Gastrocnemius medialis (tissue), 4 donors: ENCODE measurements around the gene ABHD12B. TPM values are rescaled to one million over a fixed set of nuclear protein-coding genes. Genes with fewer than 3 reads are reported as not detected.

ENCODE experiments used
- ATAC-seq, 2 donors: fragments of 150-250 bp; one replicate each; pipeline ENCODE4 v1.9.1; 2016
- DNase-seq, 2 donors: peaks; one replicate each; pipeline ENCODE4 v3.0.0-alpha.2; 2019
- H3K27ac ChIP-seq, 4 donors: fragments of 200-600 bp; sonication (generic); 1 replicate in 1 of 4; 2 replicates in 3 of 4; pipeline ENCODE4 v1.5.1; 2016 to 2018; ENCODE audit warnings: mild to moderate bottlenecking in 2 of 4, moderate library complexity in 1 of 4
- H3K27me3 ChIP-seq, 3 donors: fragments of 200-600 bp; sonication (generic) in 2 of 3; 1 replicate in 1 of 3; 2 replicates in 2 of 3; pipeline versions ENCODE4 v1.5.1 to v1.6.0; 2016 to 2019; ENCODE audit warnings: mild to moderate bottlenecking in 1 of 3, moderate library complexity in 1 of 3
- H3K36me3 ChIP-seq, 2 donors: fragments of 200-600 bp; sonication (generic) in 1 of 2; one replicate each; pipeline ENCODE4 v1.5.1; 2017 to 2018
- H3K4me1 ChIP-seq, 2 donors: fragments of 200-600 bp; sonication (generic) in 1 of 2; one replicate each; pipeline ENCODE4 v1.5.1; 2016 to 2017; ENCODE audit warnings: mild to moderate bottlenecking in 2 of 2
- H3K4me3 ChIP-seq, 4 donors: fragments of 200-600 bp; sonication (generic) in 3 of 4; 1 replicate in 1 of 4; 2 replicates in 3 of 4; pipeline ENCODE4 v1.5.1; 2016 to 2019; ENCODE audit warnings: mild to moderate bottlenecking in 2 of 4
- H3K9me3 ChIP-seq, 3 donors: fragments of 200-600 bp; sonication (generic) in 2 of 3; 1 replicate in 1 of 3; 2 replicates in 2 of 3; pipeline ENCODE4 v1.5.1; 2016 to 2019
- POLR2A ChIP-seq, 2 donors: fragments of 450-650 bp; IDR thresholded peaks; one replicate each; pipeline ENCODE4 v1.6.1; 2017; ENCODE audit warnings: antibody characterized with exemption in 2 of 2, mild to moderate bottlenecking in 2 of 2, moderate library complexity in 2 of 2
- in situ Hi-C, 4 donors: fragments of 200-750 bp; cut with MboI; loops; one replicate each; pipeline versions ENCODE4 v1.15.0 to v1.8.0; 2017; ENCODE audit warnings: low sequenced_read_pairs in 4 of 4
- intact Hi-C: fragments of 100-400 bp; cut with DNase I; formaldehyde crosslinking; loops from one replicate; pipeline ENCODE4 v1.15.1; 2023; ENCODE audit warnings: low total_unique reads
- total RNA-seq, 4 donors: library from RNA; depleted of rRNA; stranded (reverse); fragments of >200 nt; gene quantifications; one replicate each; pipeline versions ENCODE4 v1.1.0 to v1.2.3, GENCODE V29; 2016
- TF ChIP-seq, protein P1 (sequence below), 5 experiments: fragments of 450-650 bp in 3 of 5; fragments of 200-600 bp in 2 of 5; sonication (generic) in 2 of 5; IDR thresholded peaks in 4 of 5; conservative IDR thresholded peaks in 1 of 5; 1 replicate in 4 of 5; 2 replicates in 1 of 5; pipeline ENCODE4 v1.5.1; 2016 to 2019; ENCODE audit warnings: antibody characterized with exemption in 5 of 5, mild to moderate bottlenecking in 3 of 5, moderate library complexity in 3 of 5

The ABHD12B gene
- total RNA-seq, 4 donors from 2014 or later, result not detected

DNA sequence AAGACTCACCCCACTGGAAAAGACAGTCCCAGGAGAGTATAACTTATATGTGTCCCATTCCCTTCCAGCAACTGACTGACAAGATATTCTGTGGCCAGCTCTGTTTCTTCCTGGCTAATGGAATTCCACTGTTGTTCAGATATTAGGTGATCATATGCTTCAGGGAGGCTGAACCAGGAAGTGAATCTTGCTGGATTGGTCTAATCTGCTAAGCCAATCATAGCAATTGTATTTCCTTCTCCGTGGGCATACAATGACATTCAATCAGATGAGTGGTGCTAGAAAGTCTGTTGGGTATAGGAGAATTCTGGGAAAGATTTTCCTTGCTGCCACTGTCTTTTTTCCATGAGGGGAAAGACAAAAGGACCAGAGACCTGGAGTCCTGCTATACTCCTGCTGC is 60.3 kb downstream of the ABHD12B start:
- TF ChIP-seq, protein P1, sequence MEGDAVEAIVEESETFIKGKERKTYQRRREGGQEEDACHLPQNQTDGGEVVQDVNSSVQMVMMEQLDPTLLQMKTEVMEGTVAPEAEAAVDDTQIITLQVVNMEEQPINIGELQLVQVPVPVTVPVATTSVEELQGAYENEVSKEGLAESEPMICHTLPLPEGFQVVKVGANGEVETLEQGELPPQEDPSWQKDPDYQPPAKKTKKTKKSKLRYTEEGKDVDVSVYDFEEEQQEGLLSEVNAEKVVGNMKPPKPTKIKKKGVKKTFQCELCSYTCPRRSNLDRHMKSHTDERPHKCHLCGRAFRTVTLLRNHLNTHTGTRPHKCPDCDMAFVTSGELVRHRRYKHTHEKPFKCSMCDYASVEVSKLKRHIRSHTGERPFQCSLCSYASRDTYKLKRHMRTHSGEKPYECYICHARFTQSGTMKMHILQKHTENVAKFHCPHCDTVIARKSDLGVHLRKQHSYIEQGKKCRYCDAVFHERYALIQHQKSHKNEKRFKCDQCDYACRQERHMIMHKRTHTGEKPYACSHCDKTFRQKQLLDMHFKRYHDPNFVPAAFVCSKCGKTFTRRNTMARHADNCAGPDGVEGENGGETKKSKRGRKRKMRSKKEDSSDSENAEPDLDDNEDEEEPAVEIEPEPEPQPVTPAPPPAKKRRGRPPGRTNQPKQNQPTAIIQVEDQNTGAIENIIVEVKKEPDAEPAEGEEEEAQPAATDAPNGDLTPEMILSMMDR (IDR thresholded peaks at IDR 0.05 in 4 of 5, conservative IDR thresholded peaks at IDR 0.05 in 1 of 5), result no peak
- no peak for TF ChIP-seq POLR2A (IDR thresholded peaks at IDR 0.05)
- intact Hi-C loops, result no loop called here
- ATAC-seq (no peak), DNase-seq (no peak)
- H3K4me1 ChIP-seq, result peaks cover 7 to 12% of the 10 kb centered on the region in 2 donors
- in situ Hi-C loops, result no loop called here
- no peak overlapping the region for H3K4me3 ChIP-seq
- no peaks in the 10 kb centered on the region for H3K27me3 ChIP-seq
- no peaks in the 10 kb centered on the region for H3K36me3 ChIP-seq
- H3K9me3 ChIP-seq, result no peaks in the 10 kb centered on the region
- no peak overlapping the region for H3K27ac ChIP-seq

DNA sequence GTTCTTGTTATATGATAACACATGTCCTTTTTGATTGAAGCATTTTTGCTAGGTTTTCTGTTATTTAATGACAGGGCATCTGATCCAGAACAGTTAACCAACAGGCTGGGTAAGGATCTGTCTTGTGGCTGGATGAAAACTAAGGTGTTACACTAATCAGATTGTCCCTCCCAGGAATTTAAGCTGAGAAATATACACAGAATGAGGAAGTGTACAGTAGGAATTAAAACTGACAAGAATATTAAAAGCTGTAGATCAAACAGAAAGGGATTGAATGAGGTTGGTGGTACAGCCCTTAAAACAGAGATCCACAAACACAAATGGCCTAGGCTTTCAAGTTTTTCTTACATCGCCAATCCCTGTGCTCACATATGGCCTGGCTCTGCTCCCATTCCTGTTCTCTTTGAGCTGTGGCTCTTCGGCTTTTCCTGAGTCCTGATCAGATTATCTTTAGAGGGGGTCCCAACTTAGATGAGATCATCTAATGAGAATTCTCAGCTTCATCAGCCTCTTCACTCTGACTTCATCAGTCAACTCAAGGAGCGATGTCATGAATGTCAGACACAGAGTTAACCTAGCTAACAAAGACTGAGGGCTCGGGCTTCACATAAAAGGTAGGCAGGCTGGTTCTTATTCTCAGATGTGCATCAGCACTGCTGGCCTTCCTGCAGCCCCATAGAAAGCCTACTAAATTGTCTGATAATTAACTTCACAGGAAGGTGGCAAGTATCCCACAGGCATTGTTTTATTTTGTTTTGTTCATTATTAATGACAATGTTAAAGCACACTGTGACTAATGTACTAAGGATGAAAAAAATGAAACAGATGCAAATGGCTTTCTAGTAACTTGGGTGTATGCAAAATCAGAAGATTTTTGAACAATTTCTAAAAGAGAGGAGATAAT is 61.0 kb downstream of the ABHD12B start:
- H3K27ac ChIP-seq, result no peak overlapping the region
- H3K27me3 ChIP-seq, result no peaks in the 10 kb centered on the region
- intact Hi-C loops, result no loop called here
- in situ Hi-C loops, result no loop called here
- TF ChIP-seq POLR2A (IDR thresholded peaks at IDR 0.05), result no peak
- TF ChIP-seq, protein P1 (IDR thresholded peaks at IDR 0.05 in 4 of 5, conservative IDR thresholded peaks at IDR 0.05 in 1 of 5), result no peak
- DNase-seq (no peak), ATAC-seq (no peak)
- H3K4me3 ChIP-seq, result no peak overlapping the region
- no peaks in the 10 kb centered on the region for H3K9me3 ChIP-seq
- H3K36me3 ChIP-seq, result no peaks in the 10 kb centered on the region
- peaks cover 7 to 12% of the 10 kb centered on the region in 2 donors for H3K4me1 ChIP-seq

DNA sequence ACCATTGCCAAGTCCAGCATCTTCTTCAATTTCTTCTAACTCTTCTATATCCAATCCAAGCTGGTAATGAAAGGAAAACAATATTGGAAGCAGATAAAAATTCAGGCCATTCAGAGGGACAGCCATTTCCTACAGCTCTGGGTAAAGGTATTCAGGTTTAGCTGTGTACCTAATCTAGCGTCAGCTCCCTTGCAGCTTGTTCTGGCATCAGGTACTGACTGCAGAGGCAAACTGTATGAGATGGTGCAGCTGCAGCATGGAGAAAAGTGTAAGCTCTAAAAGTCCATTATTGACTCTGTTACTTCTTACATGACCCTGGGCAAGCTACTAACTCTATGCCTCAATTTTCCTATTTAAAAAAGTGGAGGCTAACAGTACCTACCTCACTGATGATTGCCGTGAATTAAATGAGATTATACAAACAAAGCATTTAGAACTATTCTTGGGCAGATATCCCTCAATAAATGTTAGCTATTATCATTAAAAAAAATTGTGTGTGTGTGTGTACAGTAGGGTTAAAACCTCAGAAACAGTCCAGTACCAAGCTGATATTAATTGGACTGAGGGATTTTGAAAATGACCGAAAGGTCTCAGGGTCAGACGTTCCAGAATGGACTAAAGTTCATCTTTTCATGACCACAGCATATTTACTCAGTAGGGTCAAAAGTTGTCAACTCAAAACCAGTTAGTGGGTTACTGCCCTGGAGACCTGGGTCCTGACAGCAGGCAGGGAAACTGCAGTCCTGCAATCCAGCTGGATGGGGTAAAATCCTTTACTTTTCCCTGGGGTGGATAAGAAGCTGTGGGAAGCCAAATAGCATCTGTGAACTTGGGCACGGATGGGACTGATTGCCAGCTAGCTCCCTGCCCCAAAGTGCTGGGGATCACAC is 63.5 kb downstream of the ABHD12B start:
- intact Hi-C loops, result no loop called here
- no peak overlapping the region for H3K27ac ChIP-seq
- in situ Hi-C loops, result no loop called here
- H3K4me1 ChIP-seq, result no peaks in the 10 kb centered on the region
- no peak for TF ChIP-seq POLR2A (IDR thresholded peaks at IDR 0.05)
- TF ChIP-seq, protein P1 (IDR thresholded peaks at IDR 0.05 in 4 of 5, conservative IDR thresholded peaks at IDR 0.05 in 1 of 5), result no peak
- ATAC-seq (no peak), DNase-seq (no peak)
- no peaks in the 10 kb centered on the region for H3K9me3 ChIP-seq
- H3K4me3 ChIP-seq, result no peak overlapping the region
- H3K36me3 ChIP-seq, result no peaks in the 10 kb centered on the region
- H3K27me3 ChIP-seq, result no peaks in the 10 kb centered on the region

DNA sequence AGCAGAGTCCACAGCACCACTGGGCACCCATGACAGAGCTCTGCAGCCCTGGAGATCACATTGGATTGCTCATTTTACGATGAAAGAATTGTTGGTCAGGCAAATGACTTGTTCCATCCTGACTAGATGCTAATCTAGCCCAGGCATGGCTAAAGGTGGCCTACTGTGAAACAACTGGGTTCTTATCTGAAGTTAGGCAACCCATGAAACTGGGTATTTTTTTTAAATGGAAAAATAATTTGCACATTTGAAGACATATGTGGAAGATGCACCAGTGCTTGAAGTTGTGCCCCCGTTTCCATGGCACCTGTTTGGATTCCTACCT is 64.1 kb downstream of the ABHD12B start:
- Histone ChIP-seq H3K9me3 (no peaks in the 10 kb centered on the region), H3K4me3 (no peak overlapping the region), H3K4me1 (no peaks in the 10 kb centered on the region), H3K27ac (no peak overlapping the region), H3K36me3 (no peaks in the 10 kb centered on the region), H3K27me3 (no peaks in the 10 kb centered on the region)
- in situ Hi-C loops, result no loop called here
- no peak for DNase-seq
- no peak for ATAC-seq
- no peak for TF ChIP-seq POLR2A (IDR thresholded peaks at IDR 0.05)
- TF ChIP-seq, protein P1 (IDR thresholded peaks at IDR 0.05 in 4 of 5, conservative IDR thresholded peaks at IDR 0.05 in 1 of 5), result no peak
- intact Hi-C loops, result no loop called here
